Activated T-helper 1 cell treated with anti-CD3 and anti-CD28 coated beads, Interleukin-2, amount 50 U/mL, for 16 hours (primary cell): ENCODE measurements around the gene RAB27A.
"Not testable (repeated sequence)": the region's sequence is repeated elsewhere in the genome, so short reads cannot be mapped to it uniquely, and the experiment has no call there.

Experiments
- DNase-seq, 2 donors: peaks; one replicate each; pipeline ENCODE4 v3.0.0-alpha.2; 2020; ENCODE audit warnings: low read depth in 1 of 2, low spot score in 1 of 2

RAB27A gene

GRCh38 chr15:55252201-55252600, 37.4 kb downstream of the RAB27A start:
- not testable (repeated sequence) for DNase-seq

- no peak for DNase-seq
These were observed 38.7 kb downstream of the RAB27A start for GRCh38 chr15:55250941-55251340.

GRCh38 chr15:55250392-55250791, 39.2 kb downstream of the RAB27A start:
- no peak for DNase-seq

- DNase-seq, result not testable (repeated sequence)
These were observed 39.7 kb downstream of the RAB27A start for GRCh38 chr15:55249885-55250284.

GRCh38 chr15:55248895-55249294, 40.7 kb downstream of the RAB27A start:
- no peak for DNase-seq

GRCh38 chr15:55247766-55248427, 41.7 kb downstream of the RAB27A start:
- DNase-seq, result no peak

GRCh38 chr15:55247311-55247710, 42.3 kb downstream of the RAB27A start:
- DNase-seq, result no peak

GRCh38 chr15:55246567-55246966, 43.0 kb downstream of the RAB27A start:
- no peak for DNase-seq

GRCh38 chr15:55245059-55245458, 44.6 kb downstream of the RAB27A start:
- no peak for DNase-seq

GRCh38 chr15:55241891-55242290, 47.7 kb downstream of the RAB27A start:
- no peak for DNase-seq

- no peak for DNase-seq
These were observed 48.4 kb downstream of the RAB27A start for GRCh38 chr15:55241186-55241585.

- DNase-seq, result no peak
These were observed 49.4 kb downstream of the RAB27A start for GRCh38 chr15:55240125-55240760.

- no peak for DNase-seq
These were observed 50.0 kb downstream of the RAB27A start for GRCh38 chr15:55239440-55240124.

- no peak for DNase-seq
These were observed 50.7 kb downstream of the RAB27A start for GRCh38 chr15:55238877-55239276.

- no peak for DNase-seq
These were observed 52.1 kb downstream of the RAB27A start for GRCh38 chr15:55237219-55238130.

- no peak for DNase-seq
These were observed 54.0 kb downstream of the RAB27A start for GRCh38 chr15:55235546-55236036.

GRCh38 chr15:55234800-55235104, 54.9 kb downstream of the RAB27A start:
- no peak for DNase-seq

GRCh38 chr15:55234104-55234799, 55.4 kb downstream of the RAB27A start:
- no peak for DNase-seq

GRCh38 chr15:55231455-55231854, 58.2 kb downstream of the RAB27A start:
- no peak for DNase-seq

- no peak for DNase-seq
These were observed 58.7 kb downstream of the RAB27A start for GRCh38 chr15:55230953-55231352.
